Smooth muscle cell (in vitro differentiated cells): ENCODE data around the gene CALCR. TPM values are rescaled to one million over a fixed set of nuclear protein-coding genes. Genes with fewer than 3 reads are reported as not detected.

ENCODE experiments used
- DNase-seq: peaks from one replicate; lab custom pipeline; 2025; ENCODE audit not compliant: unreplicated experiment; lab: John Stamatoyannopoulos, UW
- H2AFZ ChIP-seq: fragments of 200-600 bp; sonication (generic); 2 replicates; pipeline ENCODE4 v1.6.0; 2016; ENCODE audit warnings: antibody characterized with exemption, low read depth, mild to moderate bottlenecking
- H3F3A ChIP-seq: fragments of 200-600 bp; sonication (generic); 2 replicates; pipeline ENCODE4 v1.6.0; 2017; ENCODE audit warnings: antibody characterized with exemption, low read depth
- H3K27ac ChIP-seq: fragments of 200-600 bp; sonication (generic); 2 replicates; pipeline ENCODE4 v1.5.1; 2016; ENCODE audit warnings: low read depth, mild to moderate bottlenecking
- H3K27me3 ChIP-seq: fragments of 200-600 bp; sonication (generic); 2 replicates; pipeline ENCODE4 v1.6.1; 2016; ENCODE audit warnings: low read depth, mild to moderate bottlenecking
- H3K36me3 ChIP-seq: fragments of 200-600 bp; sonication (generic); 2 replicates; pipeline ENCODE4 v1.5.1; 2016; ENCODE audit warnings: low read depth
- H3K4me1 ChIP-seq: fragments of 200-600 bp; sonication (generic); 2 replicates; pipeline ENCODE4 v1.5.1; 2016; ENCODE audit warnings: low read depth
- H3K4me2 ChIP-seq: fragments of 200-600 bp; sonication (generic); 2 replicates; pipeline ENCODE4 v1.6.0; 2016; ENCODE audit warnings: mild to moderate bottlenecking
- H3K4me3 ChIP-seq: fragments of 200-600 bp; sonication (generic); 2 replicates; pipeline ENCODE4 v1.5.1; 2016; ENCODE audit warnings: mild to moderate bottlenecking
- H3K79me2 ChIP-seq: fragments of 200-600 bp; sonication (generic); 2 replicates; pipeline ENCODE4 v1.6.0; 2016; ENCODE audit warnings: low read depth, mild to moderate bottlenecking
- H3K9ac ChIP-seq: fragments of 200-600 bp; sonication (generic); 2 replicates; pipeline ENCODE4 v1.6.0; 2016; ENCODE audit warnings: low read depth
- H3K9me3 ChIP-seq: fragments of 200-600 bp; sonication (generic); replicated peaks from 2 replicates; pipeline ENCODE4 v1.5.1; 2016; ENCODE audit warnings: low read depth
- H4K20me1 ChIP-seq: fragments of 200-600 bp; sonication (generic); 2 replicates; pipeline ENCODE4 v1.6.0; 2016; ENCODE audit warnings: low read depth
- CTCF ChIP-seq: fragments of 200-600 bp; sonication (generic); IDR thresholded peaks from 2 replicates; pipeline ENCODE4 v1.5.1; 2017; ENCODE audit warnings: borderline replicate concordance, mild to moderate bottlenecking, antibody characterized with exemption; ENCODE audit not compliant: insufficient read depth, poor library complexity, severe bottlenecking
- WGBS: methylation state at CpG from one replicate; pipeline ENCODE4 v1.1.7; 2016; ENCODE audit warnings: low lambda C conversion rate; 5-methylcytosine and 5-hydroxymethylcytosine counted together
- polyA plus RNA-seq: library from polyadenylated mRNA; unstranded; fragments of >200 nt; fragmentation: Nextera tagmentation; extraction: Ambion mirVana; gene quantifications from 2 replicates; pipeline ENCODE4 v1.2.1, GENCODE V29; 2016
- total RNA-seq: library from RNA; depleted of rRNA; stranded (reverse); fragments of >200 nt; gene quantifications from 2 replicates; pipeline ENCODE4 v1.2.3, GENCODE V29; 2014

Gene CALCR
- total and polyA plus RNA-seq, 2 experiments from 2014 or later = not detected

DNA sequence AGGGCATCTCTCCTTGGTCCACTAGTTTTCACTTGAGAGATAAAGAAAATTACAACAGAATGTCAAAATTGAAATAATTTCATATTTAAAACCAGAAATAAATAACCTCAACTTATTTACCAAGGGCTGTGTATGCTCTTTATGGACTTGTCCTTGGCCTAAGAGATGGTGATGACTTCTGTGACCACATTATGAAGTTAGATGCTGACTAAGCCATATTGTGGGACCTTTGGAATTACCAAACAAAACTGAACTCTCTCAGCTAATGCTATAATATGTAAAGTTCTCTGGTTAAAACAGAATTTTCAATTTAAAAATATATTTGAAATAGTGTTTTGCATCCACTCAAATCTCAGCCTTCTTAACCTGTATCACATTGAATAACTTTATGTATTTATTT is 38.9 kb downstream of the CALCR start:
- H3K36me3 ChIP-seq = no peaks in the 10 kb centered on the region
- H4K20me1 ChIP-seq = no peaks in the 10 kb centered on the region
- H3K9ac ChIP-seq = no peak overlapping the region
- H3K79me2 ChIP-seq = no peaks in the 10 kb centered on the region
- H3K9me3 ChIP-seq = no peaks in the 10 kb centered on the region
- no peak overlapping the region for H2AFZ ChIP-seq
- H3K4me2 ChIP-seq = no peak overlapping the region
- no peak overlapping the region for H3K27ac ChIP-seq
- no peaks in the 10 kb centered on the region for H3K4me1 ChIP-seq
- no peak for TF ChIP-seq CTCF
- no peaks in the 10 kb centered on the region for H3F3A ChIP-seq
- DNase-seq = no peak
- no peak overlapping the region for H3K4me3 ChIP-seq
- no peaks in the 10 kb centered on the region for H3K27me3 ChIP-seq

GRCh38 chr7:93530701-93531100 is 43.8 kb downstream of the CALCR start:
- H2AFZ ChIP-seq = no peak overlapping the region
- no peak overlapping the region for H3K4me2 ChIP-seq
- H3K36me3 ChIP-seq = no peaks in the 10 kb centered on the region
- H3K27me3 ChIP-seq = no peaks in the 10 kb centered on the region
- H3K79me2 ChIP-seq = no peaks in the 10 kb centered on the region
- no peak for TF ChIP-seq CTCF
- H4K20me1 ChIP-seq = no peaks in the 10 kb centered on the region
- H3K9ac ChIP-seq = no peak overlapping the region
- H3K4me1 ChIP-seq = no peaks in the 10 kb centered on the region
- no peaks in the 10 kb centered on the region for H3F3A ChIP-seq
- H3K27ac ChIP-seq = no peak overlapping the region
- no peak for DNase-seq
- H3K4me3 ChIP-seq = no peak overlapping the region
- H3K9me3 ChIP-seq = no peaks in the 10 kb centered on the region

- H4K20me1 ChIP-seq = no peaks in the 10 kb centered on the region
- no peaks in the 10 kb centered on the region for H3K79me2 ChIP-seq
- no peak overlapping the region for H3K27ac ChIP-seq
- H3K4me3 ChIP-seq = no peak overlapping the region
- WGBS = 93% methylated on average over 4 of the region's 4 CpGs
- H3K36me3 ChIP-seq = no peaks in the 10 kb centered on the region
- no peak overlapping the region for H3K4me2 ChIP-seq
- H2AFZ ChIP-seq = no peak overlapping the region
- no peaks in the 10 kb centered on the region for H3K4me1 ChIP-seq
- H3K9ac ChIP-seq = no peak overlapping the region
- DNase-seq = no peak
- no peak for TF ChIP-seq CTCF
- no peaks in the 10 kb centered on the region for H3K9me3 ChIP-seq
- no peaks in the 10 kb centered on the region for H3K27me3 ChIP-seq
- H3F3A ChIP-seq = no peaks in the 10 kb centered on the region
Measured at GRCh38 chr7:93516834-93517233, 57.7 kb downstream of the CALCR start.

DNA sequence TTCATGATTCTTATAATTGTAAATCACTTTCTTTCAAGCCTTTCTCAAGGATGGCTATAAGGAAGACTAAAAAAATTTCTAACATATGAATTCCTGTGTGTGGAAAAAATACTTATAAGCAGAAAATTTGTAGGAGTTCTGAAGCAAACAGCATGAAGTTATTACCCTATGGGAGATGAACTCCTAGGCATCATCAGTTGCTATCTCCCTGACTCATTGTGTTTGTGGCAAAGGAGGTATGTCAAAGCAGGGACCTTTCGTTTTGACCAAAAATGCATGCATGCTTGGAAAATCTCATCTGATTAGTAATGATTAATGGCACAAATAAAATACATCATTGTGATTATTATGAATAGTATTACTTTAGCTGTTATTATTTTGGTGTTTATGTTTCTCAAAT is 59.4 kb downstream of the CALCR start:
- no peaks in the 10 kb centered on the region for H3F3A ChIP-seq
- no peaks in the 10 kb centered on the region for H3K27me3 ChIP-seq
- H3K9me3 ChIP-seq = no peaks in the 10 kb centered on the region
- H3K79me2 ChIP-seq = no peaks in the 10 kb centered on the region
- H3K4me2 ChIP-seq = no peak overlapping the region
- no peak overlapping the region for H3K27ac ChIP-seq
- H2AFZ ChIP-seq = no peak overlapping the region
- WGBS = 38% methylated on average over 1 of the region's 1 CpG
- no peak overlapping the region for H3K9ac ChIP-seq
- H3K4me3 ChIP-seq = no peak overlapping the region
- no peak for DNase-seq
- TF ChIP-seq CTCF = no peak
- H3K36me3 ChIP-seq = no peaks in the 10 kb centered on the region
- H3K4me1 ChIP-seq = no peaks in the 10 kb centered on the region
- no peaks in the 10 kb centered on the region for H4K20me1 ChIP-seq
